GM12878 (cell line): ENCODE data around the gene PHYH. TPM values are rescaled to one million over a fixed set of nuclear protein-coding genes. Genes with fewer than 3 reads are reported as not detected.

Experiments
- ATAC-seq: fragments of 200-7000 bp; cut with Tn5 transposase; 3 replicates; pipeline ENCODE4 v1.9.1; 2020; ENCODE audit warnings: mild to moderate bottlenecking, moderate library complexity
- BruUV-seq: library from RNA; stranded (reverse); fragments of 400-500 nt; replicated peaks from 2 replicates; lab custom pipeline; 2021; lab: Mats Ljungman, UMichigan
- CTCF ChIA-PET: fragments of 300-600 bp; sonication (Branson Sonifier 250); formaldehyde crosslinking; extraction: SDS; loops from one replicate; lab custom pipeline; 2021; ENCODE audit warnings: inconsistent platforms; lab: Yijun Ruan, JAX
- POLR2A ChIA-PET: fragments of 350-600 bp; formaldehyde crosslinking; extraction: SDS; loops from one replicate; lab custom pipeline; 2021; ENCODE audit warnings: inconsistent platforms; lab: Charles Lee
- RAD21 ChIA-PET: fragments of 300-600 bp; sonication (Branson Sonifier 250); formaldehyde crosslinking; loops from one replicate; lab custom pipeline; 2023; ENCODE audit warnings: antibody characterized with exemption; ENCODE audit not compliant: unreplicated experiment; lab: Charles Lee
- SMC1A ChIA-PET: fragments of 300-600 bp; sonication (Branson Sonifier 250); formaldehyde crosslinking; loops from one replicate; lab custom pipeline; 2023; ENCODE audit not compliant: unreplicated experiment, uncharacterized antibody; lab: Charles Lee
- DNase-seq: peaks from one replicate; pipeline ENCODE4 v3.0.0-alpha.2; 2011; ENCODE audit warnings: low read depth, low spot score
- FAIRE-seq: peaks from 3 replicates; lab custom pipeline; 2011; peaks lifted over from hg19 to GRCh38; lab: Jason Lieb, UNC
- H2AFZ ChIP-seq: 2 replicates; pipeline ENCODE4 v1.6.0; 2011; ENCODE audit warnings: low read depth, low read length, control low read depth; ENCODE audit not compliant: control insufficient read depth
- H3K27ac ChIP-seq: 2 replicates; pipeline ENCODE4 v1.5.1; 2011; ENCODE audit warnings: control low read depth; ENCODE audit not compliant: control insufficient read depth, insufficient read depth
- H3K27me3 ChIP-seq, 2 experiments: replicated peaks in 1 of 2; 2 replicates each; pipeline versions ENCODE4 v1.6.0 to v1.6.1; 2011; ENCODE audit warnings: low read length in 1 of 2; ENCODE audit not compliant: control insufficient read depth in 2 of 2, insufficient read depth in 2 of 2
- H3K36me3 ChIP-seq, 2 experiments: 2 replicates each; pipeline ENCODE4 v1.5.1; 2011; ENCODE audit warnings: low read length in 1 of 2; ENCODE audit not compliant: control insufficient read depth in 2 of 2, insufficient read depth in 2 of 2
- H3K4me1 ChIP-seq: 2 replicates; pipeline ENCODE4 v1.6.1; 2011; ENCODE audit warnings: mild to moderate bottlenecking, low read length, moderate library complexity, mixed read lengths; ENCODE audit not compliant: control insufficient read depth, insufficient read depth
- H3K4me2 ChIP-seq: 2 replicates; pipeline ENCODE4 v1.6.0; 2011; ENCODE audit warnings: control low read depth; ENCODE audit not compliant: control insufficient read depth, insufficient read depth
- H3K4me3 ChIP-seq: fragments of 200-600 bp; sonication (generic); 2 replicates; pipeline ENCODE4 v1.5.1; 2016
- H3K79me2 ChIP-seq: 2 replicates; pipeline ENCODE4 v1.6.0; 2011; ENCODE audit warnings: low read length; ENCODE audit not compliant: control insufficient read depth, insufficient read depth
- H3K9ac ChIP-seq: 2 replicates; pipeline ENCODE4 v1.8.0; 2011; ENCODE audit warnings: low read length, control low read depth, mixed read lengths; ENCODE audit not compliant: control insufficient read depth, insufficient read depth
- H3K9me3 ChIP-seq: replicated peaks from 3 replicates; pipeline ENCODE4 v1.5.1; 2011; ENCODE audit warnings: mild to moderate bottlenecking, low read length; ENCODE audit not compliant: control insufficient read depth, insufficient read depth
- H4K20me1 ChIP-seq: 2 replicates; pipeline ENCODE4 v1.6.0; 2011; ENCODE audit not compliant: control insufficient read depth, insufficient read depth
- ASH2L ChIP-seq: fragments of 300-600, 200-600 bp; sonication (generic); IDR thresholded peaks from 2 replicates; pipeline ENCODE4 v1.6.1; 2017; ENCODE audit warnings: low read depth, mild to moderate bottlenecking, borderline replicate concordance
- ATF2 ChIP-seq: IDR thresholded peaks from 2 replicates; pipeline ENCODE4 v1.6.1; 2012; ENCODE audit warnings: low read length, inconsistent platforms
- CUX1 ChIP-seq: IDR thresholded peaks from 2 replicates; pipeline ENCODE4 v1.6.1; 2012; ENCODE audit warnings: improper control_type of control experiment, low read depth, low read length; ENCODE audit not compliant: insufficient replicate concordance
- HCFC1 ChIP-seq: fragments of 150-350 bp; IDR thresholded peaks from 2 replicates; pipeline ENCODE4 v1.6.1; 2014; ENCODE audit warnings: low read length
- IKZF1 ChIP-seq: fragments of 450-650 bp; conservative IDR thresholded peaks from 2 replicates; pipeline ENCODE4 v1.6.1; 2017; ENCODE audit warnings: antibody characterized with exemption, mild to moderate bottlenecking
- NR2C2 ChIP-seq: IDR thresholded peaks from 2 replicates; pipeline ENCODE4 v1.6.1; 2011; ENCODE audit warnings: borderline replicate concordance, low read depth; ENCODE audit not compliant: control insufficient read depth, insufficient read length
- PML ChIP-seq: IDR thresholded peaks from 2 replicates; pipeline ENCODE4 v1.6.1; 2012; ENCODE audit warnings: low read length, inconsistent platforms
- POLR2A ChIP-seq: IDR thresholded peaks from 2 replicates; pipeline ENCODE4 v1.6.1; 2011; ENCODE audit warnings: low read depth, mild to moderate bottlenecking, low read length
- RAD51 ChIP-seq: fragments of 450-650 bp; IDR thresholded peaks from 2 replicates; pipeline ENCODE4 v1.6.1; 2016; ENCODE audit warnings: moderate library complexity, mild to moderate bottlenecking, inconsistent platforms
- REST ChIP-seq: IDR thresholded peaks from 2 replicates; pipeline ENCODE4 v1.6.1; 2012; ENCODE audit warnings: mild to moderate bottlenecking, low read depth, low read length
- SMC3 ChIP-seq: IDR thresholded peaks from 2 replicates; pipeline ENCODE4 v1.6.1; 2011; ENCODE audit warnings: low read length, improper control_type of control experiment, borderline replicate concordance
- SREBF1 ChIP-seq: IDR thresholded peaks from 2 replicates; pipeline ENCODE4 v1.6.1; 2012; ENCODE audit warnings: mild to moderate bottlenecking, low read length
- TCF12 ChIP-seq: IDR thresholded peaks from 2 replicates; pipeline ENCODE4 v1.6.1; 2011; ENCODE audit warnings: low read depth, mild to moderate bottlenecking, low read length
- USF2 ChIP-seq: IDR thresholded peaks from 2 replicates; pipeline ENCODE4 v1.6.1; 2011; ENCODE audit warnings: low read depth, low read length, improper control_type of control experiment, borderline replicate concordance
- WRNIP1 ChIP-seq: IDR thresholded peaks from 2 replicates; pipeline ENCODE4 v1.6.1; 2011; ENCODE audit warnings: low read depth, low read length, improper control_type of control experiment, borderline replicate concordance
- WGBS: methylation state at CpG from one replicate; pipeline ENCODE4 v1.1.6; 2016; ENCODE audit warnings: low lambda C conversion rate; ENCODE audit not compliant: insufficient replicate concordance, insufficient coverage; ENCODE audit errors: missing lambda C conversion rate; 5-methylcytosine and 5-hydroxymethylcytosine counted together
- in situ Hi-C: fragments of 300-500 bp; cut with MboI; formaldehyde crosslinking; loops from 9 replicates; pipeline ENCODE4 v1.14.3; 2018; ENCODE audit warnings: mixed read lengths
- intact Hi-C: fragments of 100-400 bp; cut with micrococcal nuclease; formaldehyde crosslinking; loops from one replicate; pipeline ENCODE4 v1.14.2; 2022; ENCODE audit not compliant: unreplicated experiment
- polyA plus RNA-seq, 11 experiments: library from polyadenylated mRNA; depleted of rRNA in 4 of 11; unstranded in 6 of 11; stranded (reverse) in 5 of 11; fragments of >200 nt; fragmentation: Nextera tagmentation in 4 of 11; fragmentation: Illumina TruSeq in 1 of 11; extraction: Ambion mirVana in 4 of 11; extraction: Trizol in 1 of 11; gene quantifications; 1 replicate in 1 of 11; 2 replicates in 10 of 11; pipeline versions ENCODE4 v1.2.1 to v1.2.3, GENCODE V29; 2011 to 2016; ENCODE audit warnings: inconsistent platforms in 2 of 11, missing spikeins in 2 of 11, low read depth in 1 of 11
- total RNA-seq, 4 experiments: library from RNA; depleted of rRNA in 3 of 4; stranded (reverse); fragments of >200 nt in 3 of 4; fragmentation: Illumina TruSeq in 1 of 4; extraction: Trizol in 1 of 4; gene quantifications; 2 replicates each; pipeline versions ENCODE4 v1.2.1 to v1.2.3, GENCODE V29; 2013 to 2021

Gene PHYH
- total and polyA plus RNA-seq, 10 of the 15 experiments (the other 5 are each of a cell fraction or from before 2014, with no cell fraction given), result 3.2 to 10.3 (median 5.0) TPM

- no TSS peak for BruUV-seq
- ChIA-PET POLR2A (no interaction called here), RAD21 (no interaction called here), SMC1A (no interaction called here), CTCF (interaction anchor here (1.6 kb wide), 1 partner anchor 68 kb away, joined by 3 read pairs; no protein-coding TSS in a partner anchor)
- ATAC-seq (no peak), FAIRE-seq (no peak), DNase-seq (no peak)
- Histone ChIP-seq H3K4me2 (no peak within 1 kb of the TSS), H4K20me1 (no peaks in the 10 kb centered on the region), H3K79me2 (no peaks in the 10 kb centered on the region), H3K27ac (no peak within 1 kb of the TSS), H3K27me3 (no peaks in the 10 kb centered on the region), H3K9me3 (no peaks in the 10 kb centered on the region), H3K36me3 (no peaks in the 10 kb centered on the region), H3K4me3 (no peak within 1 kb of the TSS), H3K9ac (no peak within 1 kb of the TSS), H3K4me1 (no peaks in the 10 kb centered on the region), H2AFZ (no peak within 1 kb of the TSS)
- intact Hi-C loops, result no loop called here
- WGBS, result 40% methylated on average over 10 of the region's 10 CpGs
- in situ Hi-C loops, result no loop called here
- TF ChIP-seq POLR2A (no peak), REST (no peak), TCF12 (no peak), WRNIP1 (no peak), IKZF1 (no peak), PML (no peak), HCFC1 (no peak), ATF2 (no peak), USF2 (no peak), SREBF1 (no peak), NR2C2 (no peak), RAD51 (no peak), CUX1 (no peak), SMC3 (no peak), ASH2L (no peak)
These were observed 65.7 kb downstream of the PHYH start, which contains the start of gene UCMA for GRCh38 chr10:13234172-13234571. Gene UCMA, minus strand, starts transcription at chr10:13234374. Its CDS starts 116 bp downstream, at chr10:13234258.
